ENCODE measurements around the gene IGSF9B. TPM values are rescaled to one million over a fixed set of nuclear protein-coding genes. Genes with fewer than 3 reads are reported as not detected.

Gene IGSF9B
- total RNA-seq, 1 experiment from 2014 or later, result 5.6 TPM

- Histone ChIP-seq H3K4me3 (ENCODE audit: low read length) (no peak overlapping the region), H3K36me3 (ENCODE audit: insufficient read depth, low read length) (no peaks in the 10 kb centered on the region), H4K20me1 (ENCODE audit: insufficient read depth, low read depth, low read length) (no peaks in the 10 kb centered on the region), H3K27ac (ENCODE audit: low read length) (no peak overlapping the region), H3K9me3 (ENCODE audit: low read length) (no peaks in the 10 kb centered on the region), H3K79me2 (ENCODE audit: low read length) (no peaks in the 10 kb centered on the region), H3K9ac (ENCODE audit: low read length) (no peak overlapping the region), H3K9me2 (replicated peaks; ENCODE audit: insufficient read depth, low read length) (no peaks in the 10 kb centered on the region), H3K4me2 (ENCODE audit: low read depth, low read length, poor library complexity, severe bottlenecking) (no peak overlapping the region), H3K4me1 (ENCODE audit: low read length) (no peaks in the 10 kb centered on the region), H3K27me3 (ENCODE audit: low read length) (no peaks in the 10 kb centered on the region), H2AFZ (ENCODE audit: low read length) (no peak overlapping the region)
- DNase-seq, result peak; percentile 49
Measured at GRCh38 chr11:133898031-133898769, 58.6 kb downstream of the IGSF9B start.

- no peak overlapping the region for H3K4me3 ChIP-seq (ENCODE audit: low read length)
- no peaks in the 10 kb centered on the region for H3K9me3 ChIP-seq (ENCODE audit: low read length)
- H3K4me1 ChIP-seq (ENCODE audit: low read length), result no peaks in the 10 kb centered on the region
- H4K20me1 ChIP-seq (ENCODE audit: insufficient read depth, low read depth, low read length), result no peaks in the 10 kb centered on the region
- no peak overlapping the region for H3K9ac ChIP-seq (ENCODE audit: low read length)
- no peaks in the 10 kb centered on the region for H3K27me3 ChIP-seq (ENCODE audit: low read length)
- no peak overlapping the region for H3K27ac ChIP-seq (ENCODE audit: low read length)
- H3K36me3 ChIP-seq (ENCODE audit: insufficient read depth, low read length), result no peaks in the 10 kb centered on the region
- H2AFZ ChIP-seq (ENCODE audit: low read length), result no peak overlapping the region
- no peaks in the 10 kb centered on the region for H3K79me2 ChIP-seq (ENCODE audit: low read length)
- no peak for DNase-seq
- no peak overlapping the region for H3K4me2 ChIP-seq (ENCODE audit: low read depth, low read length, poor library complexity, severe bottlenecking)
- H3K9me2 ChIP-seq (replicated peaks; ENCODE audit: insufficient read depth, low read length), result no peaks in the 10 kb centered on the region
Measured at GRCh38 chr11:133897331-133897650, 59.5 kb downstream of the IGSF9B start.

- H3K27me3 ChIP-seq (ENCODE audit: low read length), result no peaks in the 10 kb centered on the region
- H3K4me3 ChIP-seq (ENCODE audit: low read length), result no peak overlapping the region
- no peak for DNase-seq
- H3K9me3 ChIP-seq (ENCODE audit: low read length), result no peaks in the 10 kb centered on the region
- H3K9ac ChIP-seq (ENCODE audit: low read length), result no peak overlapping the region
- H3K36me3 ChIP-seq (ENCODE audit: insufficient read depth, low read length), result no peaks in the 10 kb centered on the region
- H3K9me2 ChIP-seq (replicated peaks; ENCODE audit: insufficient read depth, low read length), result no peaks in the 10 kb centered on the region
- H2AFZ ChIP-seq (ENCODE audit: low read length), result no peak overlapping the region
- no peaks in the 10 kb centered on the region for H3K4me1 ChIP-seq (ENCODE audit: low read length)
- no peak overlapping the region for H3K4me2 ChIP-seq (ENCODE audit: low read depth, low read length, poor library complexity, severe bottlenecking)
- no peaks in the 10 kb centered on the region for H3K79me2 ChIP-seq (ENCODE audit: low read length)
- H4K20me1 ChIP-seq (ENCODE audit: insufficient read depth, low read depth, low read length), result no peaks in the 10 kb centered on the region
- no peak overlapping the region for H3K27ac ChIP-seq (ENCODE audit: low read length)
Measured at GRCh38 chr11:133896642-133897330, 60.0 kb downstream of the IGSF9B start.

- H3K4me3 ChIP-seq (ENCODE audit: low read length), result no peak overlapping the region
Measured at GRCh38 chr11:133896028-133896427, 60.7 kb downstream of the IGSF9B start.

GRCh38 chr11:133895551-133895950 is 61.2 kb downstream of the IGSF9B start:
- H3K4me1 ChIP-seq (ENCODE audit: low read length), result no peaks in the 10 kb centered on the region
- DNase-seq, result no peak
- H3K9me3 ChIP-seq (ENCODE audit: low read length), result no peaks in the 10 kb centered on the region
- no peak overlapping the region for H3K4me3 ChIP-seq (ENCODE audit: low read length)
- H3K36me3 ChIP-seq (ENCODE audit: insufficient read depth, low read length), result no peaks in the 10 kb centered on the region
- no peaks in the 10 kb centered on the region for H3K9me2 ChIP-seq (replicated peaks; ENCODE audit: insufficient read depth, low read length)
- H2AFZ ChIP-seq (ENCODE audit: low read length), result no peak overlapping the region
- H3K9ac ChIP-seq (ENCODE audit: low read length), result no peak overlapping the region
- H3K27ac ChIP-seq (ENCODE audit: low read length), result no peak overlapping the region
- no peaks in the 10 kb centered on the region for H4K20me1 ChIP-seq (ENCODE audit: insufficient read depth, low read depth, low read length)
- no peak overlapping the region for H3K4me2 ChIP-seq (ENCODE audit: low read depth, low read length, poor library complexity, severe bottlenecking)
- H3K79me2 ChIP-seq (ENCODE audit: low read length), result no peaks in the 10 kb centered on the region
- no peaks in the 10 kb centered on the region for H3K27me3 ChIP-seq (ENCODE audit: low read length)

More at GRCh38 chr11:133896028-133896427, 60.7 kb downstream of the IGSF9B start:
- H4K20me1 ChIP-seq (ENCODE audit: insufficient read depth, low read depth, low read length), result no peaks in the 10 kb centered on the region
- H3K79me2 ChIP-seq (ENCODE audit: low read length), result no peaks in the 10 kb centered on the region
- no peaks in the 10 kb centered on the region for H3K4me1 ChIP-seq (ENCODE audit: low read length)
- no peak overlapping the region for H3K9ac ChIP-seq (ENCODE audit: low read length)
- DNase-seq, result no peak
- no peaks in the 10 kb centered on the region for H3K36me3 ChIP-seq (ENCODE audit: insufficient read depth, low read length)
- H3K9me2 ChIP-seq (replicated peaks; ENCODE audit: insufficient read depth, low read length), result no peaks in the 10 kb centered on the region
- no peak overlapping the region for H3K27ac ChIP-seq (ENCODE audit: low read length)
- H3K9me3 ChIP-seq (ENCODE audit: low read length), result no peaks in the 10 kb centered on the region
- no peaks in the 10 kb centered on the region for H3K27me3 ChIP-seq (ENCODE audit: low read length)
- no peak overlapping the region for H3K4me2 ChIP-seq (ENCODE audit: low read depth, low read length, poor library complexity, severe bottlenecking)
- H2AFZ ChIP-seq (ENCODE audit: low read length), result no peak overlapping the region

- Histone ChIP-seq H3K27ac (ENCODE audit: low read length) (no peak overlapping the region), H2AFZ (ENCODE audit: low read length) (no peak overlapping the region), H3K9me3 (ENCODE audit: low read length) (no peaks in the 10 kb centered on the region), H3K4me3 (ENCODE audit: low read length) (no peak overlapping the region), H3K4me1 (ENCODE audit: low read length) (no peaks in the 10 kb centered on the region), H3K79me2 (ENCODE audit: low read length) (no peaks in the 10 kb centered on the region), H3K27me3 (ENCODE audit: low read length) (no peaks in the 10 kb centered on the region), H3K9ac (ENCODE audit: low read length) (no peak overlapping the region), H3K9me2 (replicated peaks; ENCODE audit: insufficient read depth, low read length) (no peaks in the 10 kb centered on the region), H3K36me3 (ENCODE audit: insufficient read depth, low read length) (no peaks in the 10 kb centered on the region), H3K4me2 (ENCODE audit: low read depth, low read length, poor library complexity, severe bottlenecking) (no peak overlapping the region), H4K20me1 (ENCODE audit: insufficient read depth, low read depth, low read length) (no peaks in the 10 kb centered on the region)
- no peak for DNase-seq
Measured at GRCh38 chr11:133895061-133895479, 61.7 kb downstream of the IGSF9B start.

GRCh38 chr11:133893381-133893780 is 63.4 kb downstream of the IGSF9B start:
- H3K9me3 ChIP-seq (ENCODE audit: low read length), result no peaks in the 10 kb centered on the region
- DNase-seq, result no peak
- H3K9me2 ChIP-seq (replicated peaks; ENCODE audit: insufficient read depth, low read length), result no peaks in the 10 kb centered on the region
- no peak overlapping the region for H2AFZ ChIP-seq (ENCODE audit: low read length)
- no peak overlapping the region for H3K4me3 ChIP-seq (ENCODE audit: low read length)
- H3K79me2 ChIP-seq (ENCODE audit: low read length), result no peaks in the 10 kb centered on the region
- H3K27ac ChIP-seq (ENCODE audit: low read length), result no peak overlapping the region
- no peaks in the 10 kb centered on the region for H3K27me3 ChIP-seq (ENCODE audit: low read length)
- H3K4me1 ChIP-seq (ENCODE audit: low read length), result no peaks in the 10 kb centered on the region
- H3K36me3 ChIP-seq (ENCODE audit: insufficient read depth, low read length), result no peaks in the 10 kb centered on the region
- H4K20me1 ChIP-seq (ENCODE audit: insufficient read depth, low read depth, low read length), result no peaks in the 10 kb centered on the region
- H3K4me2 ChIP-seq (ENCODE audit: low read depth, low read length, poor library complexity, severe bottlenecking), result no peak overlapping the region
- no peak overlapping the region for H3K9ac ChIP-seq (ENCODE audit: low read length)

- no peak for DNase-seq
- no peaks in the 10 kb centered on the region for H3K27me3 ChIP-seq (ENCODE audit: low read length)
Measured at GRCh38 chr11:133892584-133893380, 64.0 kb downstream of the IGSF9B start.

More at GRCh38 chr11:133892584-133893380, 64.0 kb downstream of the IGSF9B start:
- Histone ChIP-seq H3K27ac (ENCODE audit: low read length) (no peak overlapping the region), H3K9me3 (ENCODE audit: low read length) (no peaks in the 10 kb centered on the region), H3K4me1 (ENCODE audit: low read length) (no peaks in the 10 kb centered on the region), H4K20me1 (ENCODE audit: insufficient read depth, low read depth, low read length) (no peaks in the 10 kb centered on the region), H3K79me2 (ENCODE audit: low read length) (no peaks in the 10 kb centered on the region), H3K9me2 (replicated peaks; ENCODE audit: insufficient read depth, low read length) (no peaks in the 10 kb centered on the region), H3K4me2 (ENCODE audit: low read depth, low read length, poor library complexity, severe bottlenecking) (no peak overlapping the region), H3K9ac (ENCODE audit: low read length) (no peak overlapping the region), H3K36me3 (ENCODE audit: insufficient read depth, low read length) (no peaks in the 10 kb centered on the region), H3K4me3 (ENCODE audit: low read length) (no peak overlapping the region), H2AFZ (ENCODE audit: low read length) (no peak overlapping the region)

All from Karpas-422 (cell line).